ENCODE data around the gene ACR. TPM values are rescaled to one million over a fixed set of nuclear protein-coding genes. Genes with fewer than 3 reads are reported as not detected.
A peak's percentile ranks its signal among the peaks of the same experiment; 100 is the strongest.

Gene ACR
- polyA plus RNA-seq (2013, experiment 1 of 2), result 0.61 TPM
- 0.48 TPM for polyA plus RNA-seq (2013, experiment 2 of 2)

- no peak within 1 kb of the TSS for H3K23ac ChIP-seq (ENCODE audit: low read depth, low read length, poor library complexity)
- H2AK5ac ChIP-seq (ENCODE audit: low read depth, low read length), result no peak within 1 kb of the TSS
- H3K4me3 ChIP-seq (ENCODE audit: low read length in 2 of 2), result peak within 1 kb of the TSS in 1 of 2 donors; percentile 16
- H3K4ac ChIP-seq (ENCODE audit: low read length), result peak within 1 kb of the TSS; percentile 23
- peak within 1 kb of the TSS; percentile 82 for H3K14ac ChIP-seq (ENCODE audit: low read length)
- peak within 1 kb of the TSS; percentile 41 for H2BK12ac ChIP-seq (ENCODE audit: low read length)
- H2BK15ac ChIP-seq (ENCODE audit: low read length), result peak within 1 kb of the TSS; percentile 67
- H3K36me3 ChIP-seq (replicated peaks in 1 of 2; ENCODE audit: control insufficient read depth in 2 of 2, insufficient read depth in 2 of 2, low read length in 2 of 2), result no peaks in the 10 kb centered on the region
- peaks cover 0 to 2% of the 10 kb centered on the region in 2 donors for H3K9me3 ChIP-seq (replicated peaks in 1 of 2; ENCODE audit: control insufficient read depth in 2 of 2, insufficient read depth in 1 of 2, low read depth in 1 of 2, low read length in 2 of 2)
- peaks cover 0 to 10% (median 0%) of the 10 kb centered on the region in 3 experiments for H3K27me3 ChIP-seq (ENCODE audit: control insufficient read depth in 3 of 3, insufficient read depth in 3 of 3, low read depth in 1 of 3, low read length in 3 of 3)
- no peak within 1 kb of the TSS for H3K4me2 ChIP-seq (ENCODE audit: insufficient read depth, low read length, poor library complexity, severe bottlenecking)
- H3K79me1 ChIP-seq (ENCODE audit: low read depth, low read length), result no peaks in the 10 kb centered on the region
- DNase-seq (ENCODE audit: low spot score), result no peak
- no peak within 1 kb of the TSS for H4K8ac ChIP-seq (ENCODE audit: low read depth, low read length)
- no peak within 1 kb of the TSS for H4K91ac ChIP-seq (ENCODE audit: low read depth, low read length, poor library complexity)
- H3K4me1 ChIP-seq (ENCODE audit: control insufficient read depth in 2 of 2, insufficient read depth in 1 of 2, low read depth in 1 of 2, low read length in 2 of 2), result peaks cover 0 to 6% of the 10 kb centered on the region in 2 donors
- H2BK120ac ChIP-seq (ENCODE audit: low read depth, low read length), result peak within 1 kb of the TSS; percentile 1
- H2BK5ac ChIP-seq (ENCODE audit: low read length), result peak within 1 kb of the TSS; percentile 87
- H3K18ac ChIP-seq (ENCODE audit: low read length), result peak within 1 kb of the TSS; percentile 48
- no peak within 1 kb of the TSS for H3K27ac ChIP-seq (replicated peaks; ENCODE audit: low read length)
- H2AFZ ChIP-seq (ENCODE audit: low read length), result no peak within 1 kb of the TSS
- WGBS, 2 donors (ENCODE audit: extremely low coverage in 2 of 2, insufficient read length in 2 of 2, insufficient replicate concordance in 1 of 2), result no CpG with 5 or more reads among the region's 13 CpGs
- no peak within 1 kb of the TSS for H3K9ac ChIP-seq (ENCODE audit: low read depth, low read length, poor library complexity)
Measured at GRCh38 chr22:50737728-50738648, at the start of gene ACR. Gene ACR (plus strand): TSS chr22:50738204. CDS start chr22:50738236, 32 bp downstream.

GRCh38 chr22:50688448-50688847, 49.6 kb upstream of the ACR start:
- Histone ChIP-seq H3K36me3 (replicated peaks in 1 of 2; ENCODE audit: control insufficient read depth in 2 of 2, insufficient read depth in 2 of 2, low read length in 2 of 2) (peaks cover 3 to 19% of the 10 kb centered on the region in 2 donors), H3K23ac (ENCODE audit: low read depth, low read length, poor library complexity) (no peak overlapping the region), H2AFZ (ENCODE audit: low read length) (no peak overlapping the region), H2BK5ac (ENCODE audit: low read length) (no peak overlapping the region), H4K8ac (ENCODE audit: low read depth, low read length) (no peak overlapping the region), H2BK15ac (ENCODE audit: low read length) (no peak overlapping the region), H4K91ac (ENCODE audit: low read depth, low read length, poor library complexity) (no peak overlapping the region), H3K4me1 (ENCODE audit: control insufficient read depth in 2 of 2, insufficient read depth in 1 of 2, low read depth in 1 of 2, low read length in 2 of 2) (no peaks in the 10 kb centered on the region), H3K79me1 (ENCODE audit: low read depth, low read length) (peaks cover 3% of the 10 kb centered on the region), H3K27me3 (ENCODE audit: control insufficient read depth in 3 of 3, insufficient read depth in 3 of 3, low read depth in 1 of 3, low read length in 3 of 3) (no peaks in the 10 kb centered on the region), H3K9ac (ENCODE audit: low read depth, low read length, poor library complexity) (no peak overlapping the region), H3K4me2 (ENCODE audit: insufficient read depth, low read length, poor library complexity, severe bottlenecking) (no peak overlapping the region), H2BK120ac (ENCODE audit: low read depth, low read length) (no peak overlapping the region), H3K4me3 (ENCODE audit: low read length in 2 of 2) (peak overlapping the region in 1 of 2 donors; percentile 51), H3K14ac (ENCODE audit: low read length) (no peak overlapping the region), H2AK5ac (ENCODE audit: low read depth, low read length) (no peak overlapping the region), H3K18ac (ENCODE audit: low read length) (no peak overlapping the region), H3K9me3 (replicated peaks in 1 of 2; ENCODE audit: control insufficient read depth in 2 of 2, insufficient read depth in 1 of 2, low read depth in 1 of 2, low read length in 2 of 2) (peaks cover 0 to 6% of the 10 kb centered on the region in 2 donors), H3K27ac (replicated peaks; ENCODE audit: low read length) (no peak overlapping the region), H3K4ac (ENCODE audit: low read length) (no peak overlapping the region), H2BK12ac (ENCODE audit: low read length) (no peak overlapping the region)
- no peak for DNase-seq (ENCODE audit: low spot score)
- no CpG with 5 or more reads among the region's 5 CpGs for WGBS, 2 donors (ENCODE audit: extremely low coverage in 2 of 2, insufficient read length in 2 of 2, insufficient replicate concordance in 1 of 2)

- Histone ChIP-seq H3K4me1 (ENCODE audit: control insufficient read depth in 2 of 2, insufficient read depth in 1 of 2, low read depth in 1 of 2, low read length in 2 of 2) (peaks cover 4 to 5% of the 10 kb centered on the region in 2 donors), H3K27me3 (ENCODE audit: control insufficient read depth in 3 of 3, insufficient read depth in 3 of 3, low read depth in 1 of 3, low read length in 3 of 3) (no peaks in the 10 kb centered on the region), H3K27ac (replicated peaks; ENCODE audit: low read length) (no peak overlapping the region), H3K4ac (ENCODE audit: low read length) (no peak overlapping the region), H3K23ac (ENCODE audit: low read depth, low read length, poor library complexity) (no peak overlapping the region), H4K8ac (ENCODE audit: low read depth, low read length) (no peak overlapping the region), H2BK15ac (ENCODE audit: low read length) (no peak overlapping the region), H2AK5ac (ENCODE audit: low read depth, low read length) (no peak overlapping the region), H3K18ac (ENCODE audit: low read length) (no peak overlapping the region), H3K4me3 (ENCODE audit: low read length in 2 of 2) (no peak overlapping the region), H2BK5ac (ENCODE audit: low read length) (no peak overlapping the region), H2AFZ (ENCODE audit: low read length) (no peak overlapping the region), H4K91ac (ENCODE audit: low read depth, low read length, poor library complexity) (no peak overlapping the region), H3K9ac (ENCODE audit: low read depth, low read length, poor library complexity) (no peak overlapping the region), H3K14ac (ENCODE audit: low read length) (no peak overlapping the region), H2BK12ac (ENCODE audit: low read length) (no peak overlapping the region), H3K4me2 (ENCODE audit: insufficient read depth, low read length, poor library complexity, severe bottlenecking) (no peak overlapping the region), H3K36me3 (replicated peaks in 1 of 2; ENCODE audit: control insufficient read depth in 2 of 2, insufficient read depth in 2 of 2, low read length in 2 of 2) (peaks cover 4 to 19% of the 10 kb centered on the region in 2 donors), H3K79me1 (ENCODE audit: low read depth, low read length) (peaks cover 2% of the 10 kb centered on the region), H3K9me3 (replicated peaks in 1 of 2; ENCODE audit: control insufficient read depth in 2 of 2, insufficient read depth in 1 of 2, low read depth in 1 of 2, low read length in 2 of 2) (peaks cover 0 to 6% of the 10 kb centered on the region in 2 donors), H2BK120ac (ENCODE audit: low read depth, low read length) (no peak overlapping the region)
- no peak for DNase-seq (ENCODE audit: low spot score)
- no CpG with 5 or more reads among the region's 2 CpGs for WGBS, 2 donors (ENCODE audit: extremely low coverage in 2 of 2, insufficient read length in 2 of 2, insufficient replicate concordance in 1 of 2)
Measured at GRCh38 chr22:50691521-50691920, 46.5 kb upstream of the ACR start.

- no peak overlapping the region for H3K4me2 ChIP-seq (ENCODE audit: insufficient read depth, low read length, poor library complexity, severe bottlenecking)
- H2BK15ac ChIP-seq (ENCODE audit: low read length), result no peak overlapping the region
- H2BK5ac ChIP-seq (ENCODE audit: low read length), result no peak overlapping the region
- H3K4ac ChIP-seq (ENCODE audit: low read length), result no peak overlapping the region
- H4K8ac ChIP-seq (ENCODE audit: low read depth, low read length), result no peak overlapping the region
- peaks cover 1 to 12% of the 10 kb centered on the region in 2 donors for H3K36me3 ChIP-seq (replicated peaks in 1 of 2; ENCODE audit: control insufficient read depth in 2 of 2, insufficient read depth in 2 of 2, low read length in 2 of 2)
- no peak for DNase-seq (ENCODE audit: low spot score)
- no peak overlapping the region for H4K91ac ChIP-seq (ENCODE audit: low read depth, low read length, poor library complexity)
- no peak overlapping the region for H3K4me3 ChIP-seq (ENCODE audit: low read length in 2 of 2)
- H3K9me3 ChIP-seq (replicated peaks in 1 of 2; ENCODE audit: control insufficient read depth in 2 of 2, insufficient read depth in 1 of 2, low read depth in 1 of 2, low read length in 2 of 2), result peaks cover 0 to 6% of the 10 kb centered on the region in 2 donors
- H2BK12ac ChIP-seq (ENCODE audit: low read length), result no peak overlapping the region
- no peak overlapping the region for H3K18ac ChIP-seq (ENCODE audit: low read length)
- no peak overlapping the region for H3K23ac ChIP-seq (ENCODE audit: low read depth, low read length, poor library complexity)
- no peak overlapping the region for H2BK120ac ChIP-seq (ENCODE audit: low read depth, low read length)
- peaks cover 10 to 12% of the 10 kb centered on the region in 2 donors for H3K4me1 ChIP-seq (ENCODE audit: control insufficient read depth in 2 of 2, insufficient read depth in 1 of 2, low read depth in 1 of 2, low read length in 2 of 2)
- no peak overlapping the region for H3K9ac ChIP-seq (ENCODE audit: low read depth, low read length, poor library complexity)
- H3K27ac ChIP-seq (replicated peaks; ENCODE audit: low read length), result no peak overlapping the region
- H2AK5ac ChIP-seq (ENCODE audit: low read depth, low read length), result no peak overlapping the region
- H2AFZ ChIP-seq (ENCODE audit: low read length), result no peak overlapping the region
- H3K79me1 ChIP-seq (ENCODE audit: low read depth, low read length), result peaks cover 1% of the 10 kb centered on the region
- peaks cover 0 to 3% (median 0%) of the 10 kb centered on the region in 3 experiments for H3K27me3 ChIP-seq (ENCODE audit: control insufficient read depth in 3 of 3, insufficient read depth in 3 of 3, low read depth in 1 of 3, low read length in 3 of 3)
- WGBS, 2 donors (ENCODE audit: extremely low coverage in 2 of 2, insufficient read length in 2 of 2, insufficient replicate concordance in 1 of 2), result no CpG with 5 or more reads among the region's 6 CpGs
- no peak overlapping the region for H3K14ac ChIP-seq (ENCODE audit: low read length)
Measured at GRCh38 chr22:50693462-50693861, 44.5 kb upstream of the ACR start.
